Activated CD4-positive, alpha-beta T cell treated with anti-CD3 and anti-CD28 coated beads, Interleukin-2, amount 10 ng/mL, durations not matched to agents 7 days and 5 days (primary cell): ENCODE results near the gene POGZ. TPM values are rescaled to one million over a fixed set of nuclear protein-coding genes. Genes with fewer than 3 reads are reported as not detected.

Experiments
- CTCF ChIA-PET: fragments of 350-600 bp; sonication (Branson Sonifier 250); formaldehyde crosslinking; loops from one replicate; lab custom pipeline; 2021; ENCODE audit warnings: antibody characterized with exemption; lab: Charles Lee
- POLR2A ChIA-PET: fragments of 350-600 bp; sonication (Branson Sonifier 250); formaldehyde crosslinking; loops from one replicate; lab custom pipeline; 2021; ENCODE audit warnings: antibody characterized with exemption; lab: Charles Lee
- DNase-seq: peaks from one replicate; pipeline ENCODE4 v3.0.0-alpha.2; 2020
- H3K27ac Mint-ChIP-seq: one replicate; pipeline ENCODE4 v1.8.0; 2021; ENCODE audit warnings: mild to moderate bottlenecking, moderate library complexity, mixed read lengths
- H3K27me3 Mint-ChIP-seq: one replicate; pipeline ENCODE4 v1.8.0; 2021; ENCODE audit warnings: mixed read lengths
- H3K36me3 Mint-ChIP-seq: one replicate; pipeline ENCODE4 v1.8.0; 2021; ENCODE audit warnings: low read depth, mixed read lengths
- H3K4me1 Mint-ChIP-seq: one replicate; pipeline ENCODE4 v1.8.0; 2021; ENCODE audit warnings: mixed read lengths
- H3K4me3 Mint-ChIP-seq: one replicate; pipeline ENCODE4 v1.8.0; 2021; ENCODE audit warnings: mild to moderate bottlenecking, moderate library complexity, mixed read lengths
- H3K9me3 Mint-ChIP-seq: one replicate; pipeline ENCODE4 v1.8.0; 2021; ENCODE audit warnings: mixed read lengths
- total RNA-seq, 2 experiments: library from RNA; stranded (reverse); gene quantifications; one replicate each; pipeline ENCODE4 v1.2.3, GENCODE V29; 2021

POGZ gene
- total RNA-seq, 2 experiments from 2014 or later, result 82.8 to 85.5 TPM

GRCh38 chr1:151362308-151363155, 96.8 kb downstream of the POGZ start:
- Mint-ChIP-seq H3K9me3 (peaks cover 8% of the 10 kb centered on the region), H3K4me3 (no peak overlapping the region), H3K27ac (no peak overlapping the region), H3K4me1 (no peaks in the 10 kb centered on the region), H3K27me3 (no peaks in the 10 kb centered on the region), H3K36me3 (peaks cover 5% of the 10 kb centered on the region)
- ChIA-PET POLR2A (no interaction called here), CTCF (no interaction called here)
- no peak for DNase-seq

GRCh38 chr1:151361883-151362282, 97.4 kb downstream of the POGZ start:
- CTCF ChIA-PET, result no interaction called here
- no peak overlapping the region for H3K27ac Mint-ChIP-seq

GRCh38 chr1:151356696-151357095, 102.6 kb downstream of the POGZ start:
- H3K36me3 Mint-ChIP-seq, result peaks cover 2% of the 10 kb centered on the region
- DNase-seq, result no peak
- no peak overlapping the region for H3K4me3 Mint-ChIP-seq
- ChIA-PET POLR2A (no interaction called here), CTCF (interaction anchor here (0.8 to 2.3 kb wide), 3 partner anchors 16 to 56 kb away, joined by 3 to 7 read pairs (median 3); no protein-coding TSS in a partner anchor)
- no peaks in the 10 kb centered on the region for H3K4me1 Mint-ChIP-seq
- H3K27me3 Mint-ChIP-seq, result peaks cover 1% of the 10 kb centered on the region
- H3K27ac Mint-ChIP-seq, result no peak overlapping the region
- peaks cover 7% of the 10 kb centered on the region for H3K9me3 Mint-ChIP-seq

More at GRCh38 chr1:151361883-151362282, 97.4 kb downstream of the POGZ start:
- no peak for DNase-seq
- POLR2A ChIA-PET, result no interaction called here
- H3K9me3 Mint-ChIP-seq, result peaks cover 8% of the 10 kb centered on the region
- no peak overlapping the region for H3K4me3 Mint-ChIP-seq
- peaks cover 5% of the 10 kb centered on the region for H3K36me3 Mint-ChIP-seq
- H3K27me3 Mint-ChIP-seq, result no peaks in the 10 kb centered on the region
- H3K4me1 Mint-ChIP-seq, result no peaks in the 10 kb centered on the region

Other genes starting within 250 kb of the POGZ start
- 100 to 1,000 TPM; 170 to 190 TPM for gene PSMD4, start 204.8 kb downstream of the POGZ start, total RNA-seq
- 10 to 100 TPM; 27.4 to 27.7 TPM for gene ZNF687, start 177.2 kb downstream of the POGZ start, total RNA-seq
- 10 to 100 TPM; 62.8 to 69.5 TPM for gene PI4KB, start 132.1 kb downstream of the POGZ start, total RNA-seq
- 10 to 100 TPM; 69.7 to 76.4 TPM for gene RFX5, start 112.2 kb downstream of the POGZ start, total RNA-seq
- not detected for gene SELENBP1, start 86.8 kb downstream of the POGZ start, total RNA-seq
- gene PSMB4, start 59.9 kb downstream of the POGZ start, total RNA-seq, result 100 to 1,000 TPM; 290 to 303 TPM
- gene CGN, start 51.9 kb upstream of the POGZ start, total RNA-seq, result under 1 TPM; 0.17 to 0.30 TPM
- gene TUFT1, start 80.8 kb upstream of the POGZ start, total RNA-seq, result 1 to 10 TPM; 1.9 to 2.2 TPM
- 10 to 100 TPM; 24.5 to 25.1 TPM for gene SNX27, start 152.6 kb upstream of the POGZ start, total RNA-seq